GM12875 (cell line): ENCODE data around the gene NLRP9.

Experiments used
- H3K4me3 ChIP-seq: one replicate; pipeline ENCODE4 v1.5.1; 2011; ENCODE audit warnings: low read depth, low read length, control low read depth
- CTCF ChIP-seq: IDR thresholded peaks from 2 replicates; pipeline ENCODE4 v1.5.1; 2011; ENCODE audit warnings: low read depth, mild to moderate bottlenecking, control low read depth, inconsistent platforms, low read length, moderate library complexity, borderline replicate concordance; ENCODE audit not compliant: insufficient read depth

The NLRP9 gene

GRCh38 chr19:55663846-55664536 is 74.2 kb downstream of the NLRP9 start:
- no peak overlapping the region for H3K4me3 ChIP-seq
- TF ChIP-seq CTCF = no peak

GRCh38 chr19:55661826-55662225 is 76.4 kb downstream of the NLRP9 start:
- TF ChIP-seq CTCF = no peak

GRCh38 chr19:55660991-55661390 is 77.2 kb downstream of the NLRP9 start:
- TF ChIP-seq CTCF = no peak
- H3K4me3 ChIP-seq = no peak overlapping the region

More at GRCh38 chr19:55661826-55662225, 76.4 kb downstream of the NLRP9 start:
- no peak overlapping the region for H3K4me3 ChIP-seq

GRCh38 chr19:55660404-55660803 is 77.8 kb downstream of the NLRP9 start:
- no peak for TF ChIP-seq CTCF

DNA sequence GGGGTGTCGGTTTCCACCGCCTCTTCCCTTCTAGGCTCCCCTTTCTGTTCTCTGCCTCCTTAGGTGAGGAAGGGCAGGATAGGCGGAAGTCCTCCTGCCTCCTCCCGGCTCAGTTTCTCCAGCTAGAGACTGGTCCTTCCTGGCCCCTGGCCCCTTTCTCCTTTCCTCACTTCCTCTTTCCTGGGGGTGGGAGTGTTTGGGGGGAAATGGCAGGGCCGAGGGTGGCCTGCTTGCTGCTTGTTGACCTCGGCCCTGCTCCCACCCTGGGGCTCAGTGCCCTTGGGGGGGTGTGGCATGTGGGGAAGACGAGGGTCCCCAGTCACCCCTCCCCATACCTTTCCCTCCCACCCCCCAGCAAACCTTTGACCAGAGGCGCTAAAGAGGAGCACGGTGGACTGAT is 78.4 kb downstream of the NLRP9 start:
- no peak for TF ChIP-seq CTCF

More at GRCh38 chr19:55660404-55660803, 77.8 kb downstream of the NLRP9 start:
- no peak overlapping the region for H3K4me3 ChIP-seq

DNA sequence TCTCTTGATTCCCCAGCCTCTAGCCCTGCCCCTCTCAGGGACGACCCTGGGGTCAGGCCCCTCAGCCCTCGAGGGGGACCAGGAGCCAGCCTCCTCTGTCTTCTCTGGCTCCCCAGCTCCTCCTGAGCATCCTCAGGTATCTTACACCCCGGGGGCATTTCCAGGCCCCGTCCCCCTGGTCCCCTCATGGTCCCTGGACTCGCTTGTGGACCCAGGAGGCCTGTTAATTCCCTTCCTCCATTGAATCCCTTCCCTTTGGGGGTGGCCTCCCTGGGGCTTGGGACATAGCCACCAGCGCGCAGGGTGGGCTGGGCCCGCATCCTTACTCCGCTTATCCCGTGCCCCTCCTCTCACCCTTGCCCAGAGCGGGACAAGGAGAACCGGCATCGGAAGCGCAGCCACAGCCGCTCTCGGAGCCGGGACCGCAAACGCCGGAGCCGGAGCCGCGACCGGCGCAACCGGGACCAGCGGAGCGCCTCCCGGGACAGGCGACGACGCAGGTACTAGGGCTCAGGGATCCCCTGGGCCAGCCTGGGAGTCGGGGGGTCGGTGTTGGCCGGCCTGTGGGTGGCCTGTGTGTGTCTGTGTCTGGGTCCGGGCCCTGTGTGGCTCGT is 79.2 kb downstream of the NLRP9 start:
- no peak for TF ChIP-seq CTCF
- no peak overlapping the region for H3K4me3 ChIP-seq

More for the DNA sequence above, 78.4 kb downstream of the NLRP9 start:
- H3K4me3 ChIP-seq = no peak overlapping the region
